ENCODE data around the gene OR2T27. TPM values are rescaled to one million over a fixed set of nuclear protein-coding genes. Genes with fewer than 3 reads are reported as not detected.

The OR2T27 gene
- not detected in 5 replicates for total RNA-seq (2022; extraction: Qiagen RNA extraction; ENCODE audit: low read depth)

GRCh38 chr1:248655354-248655753 is at the start of gene OR2T27:
OR2T27 (minus strand) TSS chr1:248655528; CDS start chr1:248650884, 4,644 bp downstream.

GRCh38 chr1:248702714-248703113 is 47.4 kb upstream of the OR2T27 start, which contains the start of gene OR14I1:
OR14I1 (minus strand) TSS chr1:248702766.

DNA sequence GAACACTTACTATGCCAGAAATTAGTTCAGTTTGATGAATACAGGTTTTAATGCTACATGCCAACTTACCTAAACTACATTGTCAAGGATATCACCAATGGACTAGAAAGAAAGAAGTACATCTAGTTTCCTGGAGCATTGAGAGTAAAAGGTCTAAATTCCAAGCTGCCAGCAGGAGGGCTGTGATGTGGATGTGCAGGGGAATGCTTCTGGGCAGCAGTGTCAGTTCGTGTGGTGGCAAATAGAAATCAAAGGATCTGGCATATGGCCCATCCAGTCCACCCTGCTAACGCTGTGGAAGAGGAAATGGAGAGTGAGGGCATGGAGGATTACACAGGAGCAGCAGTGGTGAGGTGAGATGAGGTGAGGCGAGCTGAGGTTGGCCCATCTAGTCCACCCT is 10.2 kb downstream of the OR2T27 start, which contains the start of gene OR2T35:
Gene OR2T35 (minus strand): TSS at position 101 of the 400 bp plus-strand sequence. CDS start 6,020 bp downstream, outside the sequence.

DNA sequence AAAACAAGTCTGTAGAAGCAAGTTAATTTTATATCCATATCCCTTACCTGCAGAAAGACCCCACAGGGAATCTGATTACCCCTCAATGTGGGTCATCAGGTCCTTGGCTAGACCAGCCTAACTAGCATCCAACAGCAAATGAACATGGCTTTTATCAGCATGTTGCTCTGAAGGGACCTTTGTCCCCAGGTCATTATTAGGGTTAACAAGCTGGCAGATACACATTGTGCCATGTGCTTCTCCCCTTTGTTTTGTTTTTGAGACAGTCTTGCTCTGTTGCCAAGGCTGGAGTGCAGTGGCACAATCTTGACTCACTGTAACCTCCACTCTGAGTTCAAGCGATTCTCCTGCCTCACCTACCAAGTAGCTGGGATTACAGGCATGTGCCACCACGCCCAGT is 20.3 kb downstream of the OR2T27 start, which contains the start of gene OR2T11:
Gene OR2T11 (minus strand): TSS at position 101 of the 400 bp plus-strand sequence. CDS start 7,963 bp downstream, outside the sequence.

Other genes starting within 250 kb of the OR2T27 start
- gene OR2T2, start 209.9 kb downstream of the OR2T27 start, total RNA-seq (2022; extraction: Qiagen RNA extraction; ENCODE audit: low read depth): not detected in 5 replicates
- gene OR2T3, start 182.2 kb downstream of the OR2T27 start, total RNA-seq (2022; extraction: Qiagen RNA extraction; ENCODE audit: low read depth): not detected in 5 replicates
- gene OR2T5, start 166.9 kb downstream of the OR2T27 start, total RNA-seq (2022; extraction: Qiagen RNA extraction; ENCODE audit: low read depth): not detected in 5 replicates
- gene OR2G6, start 147.5 kb downstream of the OR2T27 start, total RNA-seq (2022; extraction: Qiagen RNA extraction; ENCODE audit: low read depth): not detected in 5 replicates
- gene OR2T29, start 92.8 kb downstream of the OR2T27 start, total RNA-seq (2022; extraction: Qiagen RNA extraction; ENCODE audit: low read depth): not detected in 5 replicates
- gene OR2T34, start 80.8 kb downstream of the OR2T27 start, total RNA-seq (2022; extraction: Qiagen RNA extraction; ENCODE audit: low read depth): not detected in 5 replicates
- gene OR2T10, start 57.8 kb downstream of the OR2T27 start, total RNA-seq (2022; extraction: Qiagen RNA extraction; ENCODE audit: low read depth): not detected in 5 replicates
- not detected in 5 replicates for gene OR2T11, start 20.4 kb downstream of the OR2T27 start, total RNA-seq (2022; extraction: Qiagen RNA extraction; ENCODE audit: low read depth)
- not detected in 5 replicates for gene OR2T35, start 10.2 kb downstream of the OR2T27 start, total RNA-seq (2022; extraction: Qiagen RNA extraction; ENCODE audit: low read depth)
- not detected in 5 replicates for gene OR14I1, start 47.2 kb upstream of the OR2T27 start, total RNA-seq (2022; extraction: Qiagen RNA extraction; ENCODE audit: low read depth)
- 0.15 to 0.40 TPM (median 0.26 TPM) in 3 of 5 replicates, not detected in the others for gene LYPD8, start 100.2 kb upstream of the OR2T27 start, total RNA-seq (2022; extraction: Qiagen RNA extraction; ENCODE audit: low read depth)
- 23.5 to 29.8 TPM (median 25.4 TPM) in 5 replicates for gene SH3BP5L, start 170.4 kb upstream of the OR2T27 start, total RNA-seq (2022; extraction: Qiagen RNA extraction; ENCODE audit: low read depth)
- gene ZNF672, start 182.7 kb upstream of the OR2T27 start, total RNA-seq (2022; extraction: Qiagen RNA extraction; ENCODE audit: low read depth): 15.2 to 25.5 TPM (median 24.4 TPM) in 5 replicates
- gene ZNF692, start 203.6 kb upstream of the OR2T27 start, total RNA-seq (2022; extraction: Qiagen RNA extraction; ENCODE audit: low read depth): 18.0 to 29.0 TPM (median 28.2 TPM) in 5 replicates

All from A549 treated with CpdA at 1 μM for 4 hours (cell line).